GM12872 (cell line): ENCODE data around the gene ERVMER34-1.

Experiments used
- CTCF ChIP-seq: IDR thresholded peaks from 3 replicates; pipeline ENCODE4 v1.5.1; 2011; ENCODE audit warnings: low read depth, mild to moderate bottlenecking, low read length, moderate library complexity; ENCODE audit not compliant: insufficient read depth

Gene ERVMER34-1

GRCh38 chr4:52712251-52713130 is 38.7 kb downstream of the ERVMER34-1 start:
- no peak for TF ChIP-seq CTCF

GRCh38 chr4:52711834-52712250 is 39.4 kb downstream of the ERVMER34-1 start:
- no peak for TF ChIP-seq CTCF

GRCh38 chr4:52711272-52711671 is 40.0 kb downstream of the ERVMER34-1 start:
- no peak for TF ChIP-seq CTCF

- no peak for TF ChIP-seq CTCF
Measured at GRCh38 chr4:52709155-52709554, 42.1 kb downstream of the ERVMER34-1 start.

- no peak for TF ChIP-seq CTCF
Measured at GRCh38 chr4:52704661-52705060, 46.6 kb downstream of the ERVMER34-1 start.

- TF ChIP-seq CTCF: no peak
Measured at GRCh38 chr4:52704133-52704532, 47.1 kb downstream of the ERVMER34-1 start.

GRCh38 chr4:52701207-52701606 is 50.0 kb downstream of the ERVMER34-1 start:
- TF ChIP-seq CTCF: no peak
